CD4-positive, alpha-beta T cell treated with Interleukin-1 beta for 1 hour (primary cell): ENCODE results near the gene SPSB2.
A peak's percentile ranks its signal among the peaks of the same experiment; 100 is the strongest.

Source experiments
- DNase-seq, 2 donors: peaks; one replicate each; pipeline ENCODE4 v3.0.0-alpha.2; 2020 to 2022

Gene SPSB2

GRCh38 chr12:6829536-6830220 is 43.4 kb downstream of the SPSB2 start:
- no peak for DNase-seq

GRCh38 chr12:6828781-6829535 is 44.1 kb downstream of the SPSB2 start:
- DNase-seq = peak; percentile 25 to 35

- DNase-seq = peak in 1 of 2 donors; percentile 27
Measured at GRCh38 chr12:6827982-6828780, 44.9 kb downstream of the SPSB2 start, which contains the start of gene P3H3. Gene P3H3, plus strand, starts transcription at chr12:6828407. Its CDS starts 34 bp downstream, at chr12:6828441.

- DNase-seq = peak; percentile 23 to 33
Measured at GRCh38 chr12:6827437-6827911, 45.6 kb downstream of the SPSB2 start.

GRCh38 chr12:6826734-6827436 is 46.2 kb downstream of the SPSB2 start:
- DNase-seq = no peak

- DNase-seq = no peak
Measured at GRCh38 chr12:6826125-6826733, 46.9 kb downstream of the SPSB2 start.

- DNase-seq = peak; percentile 77 to 80
Measured at GRCh38 chr12:6825398-6826124, 47.5 kb downstream of the SPSB2 start.

GRCh38 chr12:6824901-6825381 is 48.2 kb downstream of the SPSB2 start:
- no peak for DNase-seq

- DNase-seq = no peak
Measured at GRCh38 chr12:6824085-6824775, 48.9 kb downstream of the SPSB2 start.

- DNase-seq = no peak
Measured at GRCh38 chr12:6823182-6824084, 49.7 kb downstream of the SPSB2 start.

GRCh38 chr12:6822426-6823135 is 50.5 kb downstream of the SPSB2 start:
- DNase-seq = no peak

GRCh38 chr12:6821591-6822425 is 51.3 kb downstream of the SPSB2 start, which contains the start of gene GPR162:
Gene GPR162, plus strand, starts transcription at chr12:6821821. Its CDS starts 2,078 bp downstream, at chr12:6823899.
- peak in 1 of 2 donors; percentile 18 for DNase-seq
